Loucy (cell line): ENCODE measurements around the gene ASH1L.
"Not testable (repeated sequence)": the region's sequence is repeated elsewhere in the genome, so short reads cannot be mapped to it uniquely, and the experiment has no call there.

ENCODE experiments used
- H2AFZ ChIP-seq: fragments of 200-600 bp; sonication (generic); 2 replicates; pipeline ENCODE4 v1.6.0; 2016; ENCODE audit warnings: antibody characterized with exemption, mild to moderate bottlenecking, low read length, moderate library complexity
- H3F3A ChIP-seq: fragments of 200-600 bp; 2 replicates; pipeline ENCODE4 v1.6.0; 2016; ENCODE audit warnings: antibody characterized with exemption, low read depth, mild to moderate bottlenecking
- H3K27me3 ChIP-seq: fragments of 200-600 bp; sonication (generic); 2 replicates; pipeline ENCODE4 v1.6.1; 2014; ENCODE audit warnings: low read length, mild to moderate bottlenecking; ENCODE audit not compliant: insufficient read depth, poor library complexity, severe bottlenecking
- H3K36me3 ChIP-seq: fragments of 200-600 bp; sonication (generic); 2 replicates; pipeline ENCODE4 v1.6.1; 2016; ENCODE audit warnings: low read length; ENCODE audit not compliant: insufficient read depth
- H3K4me1 ChIP-seq: fragments of 200-600 bp; sonication (generic); 2 replicates; pipeline ENCODE4 v1.5.1; 2014; ENCODE audit warnings: low read length, mild to moderate bottlenecking; ENCODE audit not compliant: insufficient read depth, poor library complexity, severe bottlenecking
- H3K4me2 ChIP-seq: fragments of 200-600 bp; sonication (generic); 2 replicates; pipeline ENCODE4 v1.6.0; 2014; ENCODE audit warnings: antibody characterized with exemption, low read length, low read depth, mild to moderate bottlenecking; ENCODE audit not compliant: poor library complexity, severe bottlenecking
- H3K4me3 ChIP-seq: fragments of 200-600 bp; sonication (generic); 2 replicates; pipeline ENCODE4 v1.5.1; 2014; ENCODE audit warnings: low read length, mild to moderate bottlenecking, mixed read lengths; ENCODE audit not compliant: poor library complexity, severe bottlenecking
- H3K79me2 ChIP-seq: fragments of 200-600 bp; sonication (generic); 2 replicates; pipeline ENCODE4 v1.6.1; 2014; ENCODE audit warnings: low read length; ENCODE audit not compliant: insufficient read depth
- H3K9ac ChIP-seq: fragments of 200-600 bp; sonication (generic); 2 replicates; pipeline ENCODE4 v1.6.0; 2014; ENCODE audit warnings: mild to moderate bottlenecking, low read depth, low read length, moderate library complexity; ENCODE audit not compliant: poor library complexity, severe bottlenecking
- H3K9me2 ChIP-seq: fragments of 200-600 bp; sonication (generic); replicated peaks from 2 replicates; pipeline ENCODE4 v1.6.1; 2016; ENCODE audit warnings: low read depth, low read length, mixed read lengths
- H3K9me3 ChIP-seq: fragments of 200-600 bp; sonication (generic); 2 replicates; pipeline ENCODE4 v1.6.1; 2014; ENCODE audit warnings: mild to moderate bottlenecking, antibody characterized with exemption, low read length, low read depth; ENCODE audit not compliant: insufficient read depth
- H4K20me1 ChIP-seq: fragments of 200-600 bp; sonication (generic); 2 replicates; pipeline ENCODE4 v1.6.0; 2014; ENCODE audit warnings: antibody characterized with exemption, low read length, mild to moderate bottlenecking; ENCODE audit not compliant: insufficient read depth, poor library complexity, severe bottlenecking
- EZH2phosphoT487 ChIP-seq: fragments of 200-600 bp; IDR thresholded peaks from 2 replicates; pipeline ENCODE4 v1.6.1; 2018; ENCODE audit warnings: antibody characterized with exemption, mild to moderate bottlenecking, moderate library complexity, borderline replicate concordance
- TF ChIP-seq, protein P1 (sequence below): fragments of 200-600 bp; sonication (generic); conservative IDR thresholded peaks from 2 replicates; pipeline ENCODE4 v1.5.1; 2014; ENCODE audit warnings: mild to moderate bottlenecking, antibody characterized with exemption, low read length

Gene ASH1L

DNA sequence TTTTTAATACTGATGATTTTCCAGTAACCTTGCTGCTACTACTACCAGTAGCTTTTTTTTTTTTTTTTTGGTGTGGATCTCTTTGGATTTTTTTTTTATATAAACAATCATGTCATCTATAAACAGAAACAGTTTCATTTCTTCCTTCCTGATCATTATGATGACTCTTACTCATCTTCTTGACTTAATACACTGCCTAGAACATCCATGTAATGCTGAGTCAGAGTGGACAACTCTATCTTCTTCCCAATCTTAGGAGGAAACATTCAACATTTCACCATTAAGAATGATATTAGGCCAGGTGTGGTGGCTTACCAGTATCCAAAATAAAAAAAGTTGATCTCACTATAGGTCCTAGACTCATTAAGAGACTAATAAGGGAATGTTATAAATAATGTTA, 172.8 kb downstream of the ASH1L start:
- H3K4me1 ChIP-seq: no peaks in the 10 kb centered on the region
- H3K9me2 ChIP-seq: no peaks in the 10 kb centered on the region
- H3F3A ChIP-seq: no peaks in the 10 kb centered on the region
- TF ChIP-seq, protein P1, sequence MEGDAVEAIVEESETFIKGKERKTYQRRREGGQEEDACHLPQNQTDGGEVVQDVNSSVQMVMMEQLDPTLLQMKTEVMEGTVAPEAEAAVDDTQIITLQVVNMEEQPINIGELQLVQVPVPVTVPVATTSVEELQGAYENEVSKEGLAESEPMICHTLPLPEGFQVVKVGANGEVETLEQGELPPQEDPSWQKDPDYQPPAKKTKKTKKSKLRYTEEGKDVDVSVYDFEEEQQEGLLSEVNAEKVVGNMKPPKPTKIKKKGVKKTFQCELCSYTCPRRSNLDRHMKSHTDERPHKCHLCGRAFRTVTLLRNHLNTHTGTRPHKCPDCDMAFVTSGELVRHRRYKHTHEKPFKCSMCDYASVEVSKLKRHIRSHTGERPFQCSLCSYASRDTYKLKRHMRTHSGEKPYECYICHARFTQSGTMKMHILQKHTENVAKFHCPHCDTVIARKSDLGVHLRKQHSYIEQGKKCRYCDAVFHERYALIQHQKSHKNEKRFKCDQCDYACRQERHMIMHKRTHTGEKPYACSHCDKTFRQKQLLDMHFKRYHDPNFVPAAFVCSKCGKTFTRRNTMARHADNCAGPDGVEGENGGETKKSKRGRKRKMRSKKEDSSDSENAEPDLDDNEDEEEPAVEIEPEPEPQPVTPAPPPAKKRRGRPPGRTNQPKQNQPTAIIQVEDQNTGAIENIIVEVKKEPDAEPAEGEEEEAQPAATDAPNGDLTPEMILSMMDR: no peak
- no peak for TF ChIP-seq EZH2phosphoT487
- H3K9me3 ChIP-seq: no peaks in the 10 kb centered on the region
- no peaks in the 10 kb centered on the region for H3K79me2 ChIP-seq
- H2AFZ ChIP-seq: no peak overlapping the region
- H3K36me3 ChIP-seq: peaks cover 73% of the 10 kb centered on the region
- no peak overlapping the region for H3K9ac ChIP-seq
- H4K20me1 ChIP-seq: no peaks in the 10 kb centered on the region
- H3K4me3 ChIP-seq: no peak overlapping the region
- no peak overlapping the region for H3K4me2 ChIP-seq
- H3K27me3 ChIP-seq: no peaks in the 10 kb centered on the region

DNA sequence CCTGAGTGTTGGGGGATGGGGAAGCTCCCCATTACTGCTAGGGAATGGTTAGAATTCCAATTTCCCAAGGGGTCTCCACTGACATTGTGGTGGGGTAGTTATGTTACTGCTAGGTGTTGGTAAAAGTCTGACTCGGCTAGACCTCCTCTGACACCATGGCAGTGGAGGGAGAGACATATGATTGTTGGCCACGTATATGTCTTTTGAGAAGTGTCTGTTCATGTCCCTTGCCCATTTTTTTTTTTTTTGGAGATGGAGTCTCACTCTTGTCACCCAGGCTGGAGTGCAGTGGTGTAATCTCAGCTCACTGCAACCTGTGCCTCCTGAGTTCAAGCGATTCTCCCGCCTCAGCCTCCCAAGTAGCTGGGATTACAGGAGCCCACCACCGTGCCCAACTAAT, 176.8 kb downstream of the ASH1L start:
- H3K27me3 ChIP-seq, H3K4me1 ChIP-seq, H3F3A ChIP-seq, H3K4me2 ChIP-seq, H3K9me2 ChIP-seq, H3K4me3 ChIP-seq, H3K9ac ChIP-seq, H3K79me2 ChIP-seq, H3K9me3 ChIP-seq, H4K20me1 ChIP-seq, H2AFZ ChIP-seq: not testable (repeated sequence)
- peaks cover 47% of the 10 kb centered on the region for H3K36me3 ChIP-seq

DNA sequence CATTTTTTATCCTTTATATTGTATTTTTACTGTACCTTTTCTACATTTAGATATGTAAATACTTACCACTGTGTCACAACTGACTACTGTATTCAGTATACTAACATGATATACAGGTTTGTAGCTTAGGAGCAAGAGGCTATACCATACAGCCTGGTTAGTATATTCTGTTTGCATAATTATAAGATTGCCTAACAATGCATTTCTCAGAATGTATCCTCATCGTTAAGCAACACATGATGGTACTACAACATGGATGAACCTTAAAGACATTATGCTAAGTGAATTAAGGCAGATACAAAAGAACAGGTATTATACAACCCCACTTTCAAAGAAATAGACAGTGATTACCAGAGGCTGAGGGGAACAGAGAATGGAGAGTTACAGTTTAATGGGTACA, 179.2 kb downstream of the ASH1L start:
- Histone ChIP-seq H3K4me2 (no peak overlapping the region), H3F3A (no peaks in the 10 kb centered on the region), H3K9me3 (no peaks in the 10 kb centered on the region), H3K36me3 (peaks cover 49% of the 10 kb centered on the region; the same call in 1 of the 2 replicates), H3K79me2 (no peaks in the 10 kb centered on the region), H3K9ac (no peak overlapping the region), H2AFZ (no peak overlapping the region), H4K20me1 (no peaks in the 10 kb centered on the region), H3K9me2 (no peaks in the 10 kb centered on the region), H3K27me3 (no peaks in the 10 kb centered on the region), H3K4me1 (no peaks in the 10 kb centered on the region), H3K4me3 (no peak overlapping the region)
- TF ChIP-seq, protein P1: no peak
- no peak for TF ChIP-seq EZH2phosphoT487

DNA sequence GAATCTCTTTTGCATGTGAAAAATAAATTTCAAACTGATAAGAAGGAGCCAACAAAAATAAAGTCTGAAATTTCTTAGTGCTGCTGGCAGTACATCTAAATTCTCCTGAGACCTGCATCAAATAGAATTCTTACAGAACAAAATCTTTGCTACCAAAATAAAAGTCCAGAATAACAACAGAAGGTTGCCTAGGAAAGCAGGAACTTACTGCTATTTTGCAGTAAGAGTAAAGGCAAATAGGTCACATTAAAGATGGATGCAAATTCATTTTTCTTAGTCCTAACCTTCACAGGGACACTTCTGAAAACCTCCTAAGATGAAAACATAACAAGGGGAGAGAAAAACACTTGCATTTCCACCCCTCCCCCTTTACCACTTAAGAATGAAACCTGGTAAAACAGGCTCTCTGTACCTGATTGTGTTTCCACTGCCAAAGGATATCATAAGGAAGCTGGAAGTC, 182.9 kb downstream of the ASH1L start:
- Histone ChIP-seq H3K9me2 (no peaks in the 10 kb centered on the region), H3K9ac (no peak overlapping the region), H3K36me3 (peaks cover 60% of the 10 kb centered on the region; the same call in 1 of the 2 replicates), H3K4me1 (no peaks in the 10 kb centered on the region), H3K4me3 (no peak overlapping the region), H4K20me1 (no peaks in the 10 kb centered on the region), H3F3A (no peaks in the 10 kb centered on the region), H3K4me2 (no peak overlapping the region), H3K27me3 (no peaks in the 10 kb centered on the region), H3K9me3 (no peaks in the 10 kb centered on the region), H3K79me2 (no peaks in the 10 kb centered on the region), H2AFZ (no peak overlapping the region)
- TF ChIP-seq EZH2phosphoT487: no peak
- TF ChIP-seq, protein P1: no peak
